Hepatocyte (in vitro differentiated cells): Measurements from ENCODE around the gene FAM181A. TPM values are rescaled to one million over a fixed set of nuclear protein-coding genes. Genes with fewer than 3 reads are reported as not detected.

Experiments used
- DNase-seq: peaks from one replicate; pipeline ENCODE4 v3.0.0-alpha.2; 2016; ENCODE audit warnings: low spot score
- H2AFZ ChIP-seq: fragments of 200-600 bp; sonication (generic); 2 replicates; pipeline ENCODE4 v1.6.0; 2016; ENCODE audit warnings: antibody characterized with exemption, mild to moderate bottlenecking
- H3K27ac ChIP-seq: fragments of 200-600 bp; sonication (generic); 2 replicates; pipeline ENCODE4 v1.5.1; 2016; ENCODE audit warnings: mild to moderate bottlenecking
- H3K27me3 ChIP-seq: fragments of 200-600 bp; sonication (generic); 2 replicates; pipeline ENCODE4 v1.6.1; 2016
- H3K36me3 ChIP-seq: fragments of 200-600 bp; sonication (generic); replicated peaks from 2 replicates; pipeline ENCODE4 v1.5.1; 2016; ENCODE audit warnings: low read depth; ENCODE audit not compliant: insufficient read depth
- H3K4me1 ChIP-seq: fragments of 200-600 bp; sonication (generic); 2 replicates; pipeline ENCODE4 v1.5.1; 2016; ENCODE audit warnings: mild to moderate bottlenecking, moderate library complexity; ENCODE audit not compliant: insufficient read depth
- H3K4me2 ChIP-seq: fragments of 200-600 bp; sonication (generic); 2 replicates; pipeline ENCODE4 v1.6.0; 2016
- H3K4me3 ChIP-seq: fragments of 200-600 bp; sonication (generic); 2 replicates; pipeline ENCODE4 v1.5.1; 2016; ENCODE audit warnings: mild to moderate bottlenecking
- H3K79me2 ChIP-seq: fragments of 200-600 bp; sonication (generic); 2 replicates; pipeline ENCODE4 v1.6.0; 2017; ENCODE audit warnings: mild to moderate bottlenecking
- H3K9me2 ChIP-seq: fragments of 200-600 bp; sonication (generic); replicated peaks from 2 replicates; pipeline ENCODE4 v1.6.0; 2017; ENCODE audit warnings: mild to moderate bottlenecking; ENCODE audit not compliant: insufficient read depth
- H3K9me3 ChIP-seq: fragments of 200-600 bp; sonication (generic); 2 replicates; pipeline ENCODE4 v1.5.1; 2016; ENCODE audit warnings: low read depth, mild to moderate bottlenecking
- H4K20me1 ChIP-seq: fragments of 200-600 bp; sonication (generic); 2 replicates; pipeline ENCODE4 v1.6.0; 2016; ENCODE audit warnings: mild to moderate bottlenecking; ENCODE audit not compliant: insufficient read depth, poor library complexity, severe bottlenecking
- EZH2 ChIP-seq: fragments of 200-600 bp; sonication (generic); IDR thresholded peaks from 2 replicates; pipeline ENCODE4 v1.6.1; 2016; ENCODE audit warnings: antibody characterized with exemption, mild to moderate bottlenecking, borderline replicate concordance
- EZH2phosphoT487 ChIP-seq: fragments of 200-600 bp; sonication (generic); IDR thresholded peaks from one replicate; pipeline ENCODE4 v1.6.1; 2018; ENCODE audit warnings: antibody characterized with exemption, mild to moderate bottlenecking, low read depth, moderate library complexity; ENCODE audit not compliant: unreplicated experiment, severe bottlenecking
- WGBS: methylation state at CpG from one replicate; pipeline ENCODE4 v1.1.6; 2016; ENCODE audit warnings: low lambda C conversion rate; ENCODE audit errors: missing lambda C conversion rate; 5-methylcytosine and 5-hydroxymethylcytosine counted together
- polyA plus RNA-seq: library from polyadenylated mRNA; unstranded; fragments of >200 nt; fragmentation: Nextera tagmentation; extraction: Ambion mirVana; gene quantifications from 2 replicates; pipeline ENCODE4 v1.2.1, GENCODE V29; 2016
- total RNA-seq: library from RNA; depleted of rRNA; stranded (reverse); fragments of >200 nt; gene quantifications from 2 replicates; pipeline ENCODE4 v1.2.3, GENCODE V29; 2014
- TF ChIP-seq, protein P1 (sequence below): fragments of 200-600 bp; sonication (generic); IDR thresholded peaks from 2 replicates; pipeline ENCODE4 v1.5.1; 2016; ENCODE audit warnings: antibody characterized with exemption, mild to moderate bottlenecking; ENCODE audit not compliant: poor library complexity

FAM181A gene
- total and polyA plus RNA-seq, 2 experiments from 2014 or later, result not detected

DNA sequence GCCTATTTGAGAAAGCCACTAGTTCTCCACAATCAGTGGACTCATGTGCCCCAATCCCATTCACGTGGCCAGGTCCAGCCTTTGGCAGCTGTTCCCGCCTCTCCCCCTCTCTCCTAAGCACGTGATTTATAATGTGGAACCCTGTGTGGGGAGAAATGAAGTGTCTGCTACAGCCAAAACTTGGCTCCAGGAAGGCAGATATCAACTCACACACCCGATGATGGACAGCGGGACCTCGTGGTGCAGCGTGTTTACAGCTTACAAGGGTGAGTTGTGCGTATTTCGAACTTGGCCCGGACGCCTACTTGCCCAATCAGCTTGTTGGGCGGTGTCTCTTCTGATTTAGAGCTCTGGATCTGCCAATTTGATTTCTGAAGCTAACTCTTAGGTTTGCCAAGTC lies 38.1 kb upstream of the FAM181A start:
- Histone ChIP-seq H3K4me3 (no peak overlapping the region), H3K4me1 (peaks cover 9% of the 10 kb centered on the region), H3K27me3 (no peaks in the 10 kb centered on the region), H3K9me3 (no peaks in the 10 kb centered on the region), H3K27ac (no peak overlapping the region), H2AFZ (no peak overlapping the region), H3K36me3 (no peaks in the 10 kb centered on the region), H3K9me2 (no peaks in the 10 kb centered on the region), H3K79me2 (no peaks in the 10 kb centered on the region), H3K4me2 (no peak overlapping the region), H4K20me1 (no peaks in the 10 kb centered on the region)
- DNase-seq, result no peak
- TF ChIP-seq EZH2, result no peak
- TF ChIP-seq, protein P1, sequence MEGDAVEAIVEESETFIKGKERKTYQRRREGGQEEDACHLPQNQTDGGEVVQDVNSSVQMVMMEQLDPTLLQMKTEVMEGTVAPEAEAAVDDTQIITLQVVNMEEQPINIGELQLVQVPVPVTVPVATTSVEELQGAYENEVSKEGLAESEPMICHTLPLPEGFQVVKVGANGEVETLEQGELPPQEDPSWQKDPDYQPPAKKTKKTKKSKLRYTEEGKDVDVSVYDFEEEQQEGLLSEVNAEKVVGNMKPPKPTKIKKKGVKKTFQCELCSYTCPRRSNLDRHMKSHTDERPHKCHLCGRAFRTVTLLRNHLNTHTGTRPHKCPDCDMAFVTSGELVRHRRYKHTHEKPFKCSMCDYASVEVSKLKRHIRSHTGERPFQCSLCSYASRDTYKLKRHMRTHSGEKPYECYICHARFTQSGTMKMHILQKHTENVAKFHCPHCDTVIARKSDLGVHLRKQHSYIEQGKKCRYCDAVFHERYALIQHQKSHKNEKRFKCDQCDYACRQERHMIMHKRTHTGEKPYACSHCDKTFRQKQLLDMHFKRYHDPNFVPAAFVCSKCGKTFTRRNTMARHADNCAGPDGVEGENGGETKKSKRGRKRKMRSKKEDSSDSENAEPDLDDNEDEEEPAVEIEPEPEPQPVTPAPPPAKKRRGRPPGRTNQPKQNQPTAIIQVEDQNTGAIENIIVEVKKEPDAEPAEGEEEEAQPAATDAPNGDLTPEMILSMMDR, result no peak
- TF ChIP-seq EZH2phosphoT487, result no peak
- WGBS, result 81% methylated on average over 12 of the region's 12 CpGs

DNA sequence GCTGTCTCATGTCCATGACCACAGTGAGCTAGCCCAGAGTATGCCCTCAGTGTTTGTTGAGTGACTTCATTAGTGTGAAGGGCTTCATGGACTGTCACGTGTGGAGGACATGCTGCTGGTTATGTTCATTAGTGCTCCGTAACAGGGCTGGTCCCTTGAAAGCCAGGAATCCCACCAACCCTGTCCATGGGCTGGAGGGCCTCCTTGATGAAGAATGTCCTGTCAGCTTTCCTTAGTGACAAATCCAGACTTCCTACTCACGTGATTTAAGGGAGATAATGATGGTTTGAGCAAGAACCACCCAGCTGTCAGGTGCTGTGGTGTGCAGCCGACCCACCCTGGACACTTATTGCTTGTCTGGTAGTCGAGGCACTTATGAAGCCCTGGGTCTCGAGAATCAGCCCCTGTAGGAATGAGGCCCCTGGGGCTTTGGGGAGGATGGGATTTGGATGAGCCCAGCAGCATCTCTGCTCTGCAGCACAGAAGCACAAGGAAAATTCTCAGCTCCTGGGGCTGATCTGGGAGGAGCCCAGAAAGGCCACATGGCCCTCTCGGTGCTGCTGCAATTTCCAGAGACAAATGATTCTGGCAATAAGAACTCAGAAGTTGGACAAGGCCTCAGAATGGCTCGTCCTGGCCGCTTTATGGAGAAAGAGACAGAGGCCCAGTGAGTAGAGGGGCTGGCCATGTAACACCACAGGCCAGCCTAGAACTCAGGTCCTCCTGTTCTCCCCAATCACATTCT lies 37.2 kb upstream of the FAM181A start:
- 75% methylated on average over 9 of the region's 9 CpGs for WGBS

DNA sequence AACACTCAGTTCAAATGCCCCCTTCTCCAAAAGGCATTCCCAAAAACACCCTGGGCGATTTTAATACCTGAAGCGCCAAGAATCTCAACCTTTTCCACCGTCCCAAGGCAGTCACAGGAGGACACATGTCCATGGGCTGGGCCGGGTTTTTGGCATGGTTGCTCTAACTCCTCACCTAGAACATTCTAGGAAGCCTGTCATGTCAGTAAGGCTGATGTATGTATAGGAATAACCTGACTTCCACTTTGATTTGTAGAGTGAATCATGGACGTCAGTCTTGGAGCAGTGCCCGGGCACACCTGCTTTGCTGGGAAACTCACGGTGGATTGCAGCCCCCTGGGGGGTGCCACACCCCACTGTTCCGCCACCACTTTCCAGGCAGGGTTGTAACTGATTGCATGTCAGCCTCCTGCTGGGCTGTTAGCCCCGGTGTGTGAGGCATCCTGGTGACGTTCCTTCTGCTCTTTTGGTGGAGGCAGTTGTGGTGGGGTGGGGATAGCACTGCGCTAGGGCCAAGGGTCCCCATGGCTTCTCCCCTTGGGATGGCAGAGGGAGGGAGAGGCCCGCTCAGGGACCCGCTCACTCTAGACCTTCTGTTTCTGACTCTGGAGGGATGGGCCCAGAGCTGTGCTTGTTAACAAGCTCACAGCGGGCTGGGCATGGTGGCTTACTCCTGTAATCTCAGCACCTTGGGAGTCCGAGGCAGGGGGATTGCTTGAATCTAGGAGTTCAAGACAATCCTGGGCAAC lies 35.2 kb upstream of the FAM181A start:
- no peak overlapping the region for H3K4me2 ChIP-seq
- no peaks in the 10 kb centered on the region for H3K9me3 ChIP-seq
- H3K27me3 ChIP-seq, result no peaks in the 10 kb centered on the region
- no peak overlapping the region for H3K4me3 ChIP-seq
- H3K79me2 ChIP-seq, result no peaks in the 10 kb centered on the region
- TF ChIP-seq EZH2, result no peak
- TF ChIP-seq, protein P1, result no peak
- no peak for TF ChIP-seq EZH2phosphoT487
- no peak overlapping the region for H3K27ac ChIP-seq
- H3K9me2 ChIP-seq, result no peaks in the 10 kb centered on the region
- no peaks in the 10 kb centered on the region for H3K36me3 ChIP-seq
- WGBS, result 84% methylated on average over 15 of the region's 15 CpGs
- peaks cover 9% of the 10 kb centered on the region for H3K4me1 ChIP-seq
- H2AFZ ChIP-seq, result no peak overlapping the region
- no peak for DNase-seq
- H4K20me1 ChIP-seq, result no peaks in the 10 kb centered on the region

More for the DNA sequence above, 37.2 kb upstream of the FAM181A start:
- Histone ChIP-seq H3K79me2 (no peaks in the 10 kb centered on the region), H3K27me3 (no peaks in the 10 kb centered on the region), H3K4me1 (peaks cover 9% of the 10 kb centered on the region), H4K20me1 (no peaks in the 10 kb centered on the region), H3K36me3 (no peaks in the 10 kb centered on the region), H3K9me3 (no peaks in the 10 kb centered on the region), H2AFZ (no peak overlapping the region), H3K4me3 (no peak overlapping the region), H3K9me2 (no peaks in the 10 kb centered on the region), H3K27ac (no peak overlapping the region), H3K4me2 (no peak overlapping the region)
- no peak for DNase-seq
- TF ChIP-seq EZH2phosphoT487, result no peak
- no peak for TF ChIP-seq EZH2
- TF ChIP-seq, protein P1, result no peak
